PC-3 (cell line): ENCODE data around the gene KRT81. TPM values are rescaled to one million over a fixed set of nuclear protein-coding genes. Genes with fewer than 3 reads are reported as not detected.
A peak's percentile ranks its signal among the peaks of the same experiment; 100 is the strongest.

ENCODE experiments used
- ATAC-seq: fragments of 200-7000 bp; cut with Tn5 transposase; 2 replicates; pipeline ENCODE4 v1.9.1; 2020; ENCODE audit warnings: mild to moderate bottlenecking, moderate library complexity
- BruUV-seq: library from RNA; stranded (reverse); fragments of 400-500 nt; replicated peaks from 2 replicates; lab custom pipeline; 2021; lab: Mats Ljungman, UMichigan
- CTCF ChIA-PET: fragments of 300-600 bp; sonication (Branson Sonifier 250); formaldehyde crosslinking; loops from one replicate; lab custom pipeline; 2022; ENCODE audit warnings: antibody characterized with exemption; lab: Charles Lee
- POLR2A ChIA-PET: fragments of 300-600 bp; sonication (Branson Sonifier 250); formaldehyde crosslinking; loops from one replicate; lab custom pipeline; 2022; ENCODE audit warnings: antibody characterized with exemption; ENCODE audit not compliant: unreplicated experiment; lab: Charles Lee
- DNase-seq: peaks from one replicate; pipeline ENCODE4 v3.0.0-alpha.2; 2015
- H2AFZ ChIP-seq: fragments of 300-600 bp; sonication (generic); 2 replicates; pipeline ENCODE4 v1.6.0; 2016; ENCODE audit warnings: antibody characterized with exemption, low read length
- H3F3A ChIP-seq: fragments of 300-600 bp; sonication (generic); one replicate; pipeline ENCODE4 v1.6.0; 2017; ENCODE audit warnings: antibody characterized with exemption, low read length, control low read depth, mild to moderate bottlenecking; ENCODE audit not compliant: unreplicated experiment
- H3K27ac ChIP-seq: fragments of 300-600 bp; sonication (generic); 2 replicates; pipeline ENCODE4 v1.5.1; 2016; ENCODE audit warnings: mild to moderate bottlenecking, low read length
- H3K27me3 ChIP-seq: fragments of 300-600 bp; sonication (generic); 2 replicates; pipeline ENCODE4 v1.6.1; 2016; ENCODE audit warnings: low read length, mixed read lengths
- H3K36me3 ChIP-seq: fragments of 300-600 bp; sonication (generic); 2 replicates; pipeline ENCODE4 v1.6.1; 2016; ENCODE audit warnings: low read depth, mixed run types, low read length, mixed read lengths
- H3K4me1 ChIP-seq: fragments of 300-600 bp; sonication (generic); 2 replicates; pipeline ENCODE4 v1.5.1; 2016; ENCODE audit warnings: low read length; ENCODE audit not compliant: insufficient read depth
- H3K4me2 ChIP-seq: fragments of 300-600 bp; sonication (generic); 2 replicates; pipeline ENCODE4 v1.6.0; 2016; ENCODE audit warnings: low read length
- H3K4me3 ChIP-seq: fragments of 300-600 bp; sonication (generic); 2 replicates; pipeline ENCODE4 v1.5.1; 2016; ENCODE audit warnings: mild to moderate bottlenecking, low read length, mixed read lengths
- H3K79me2 ChIP-seq: fragments of 300-600 bp; sonication (generic); 2 replicates; pipeline ENCODE4 v1.6.1; 2017; ENCODE audit warnings: low read length, mixed read lengths
- H3K9ac ChIP-seq: fragments of 300-600 bp; sonication (generic); 2 replicates; pipeline ENCODE4 v1.6.0; 2016; ENCODE audit warnings: mild to moderate bottlenecking, low read length
- H3K9me2 ChIP-seq: fragments of 300-600 bp; sonication (generic); replicated peaks from 2 replicates; pipeline ENCODE4 v1.6.1; 2016; ENCODE audit warnings: mixed run types, low read length, mixed read lengths
- H3K9me3 ChIP-seq: fragments of 300-600 bp; sonication (generic); 2 replicates; pipeline ENCODE4 v1.6.1; 2016; ENCODE audit warnings: low read length, mixed read lengths
- H4K20me1 ChIP-seq: fragments of 300-600 bp; sonication (generic); 2 replicates; pipeline ENCODE4 v1.6.1; 2016; ENCODE audit warnings: low read length, mixed read lengths
- EZH2 ChIP-seq: fragments of 300-600 bp; sonication (generic); IDR thresholded peaks from one replicate; pipeline ENCODE4 v1.6.1; 2017; ENCODE audit warnings: antibody characterized with exemption, mild to moderate bottlenecking, low read length; ENCODE audit not compliant: unreplicated experiment
- EZH2phosphoT487 ChIP-seq: fragments of 300-600 bp; sonication (generic); IDR thresholded peaks from 2 replicates; pipeline ENCODE4 v1.6.1; 2018; ENCODE audit warnings: mild to moderate bottlenecking, antibody characterized with exemption, low read length, borderline replicate concordance
- intact Hi-C: fragments of 100-400 bp; cut with micrococcal nuclease; formaldehyde crosslinking; loops from 2 replicates; pipeline ENCODE4 v1.9.0; 2023
- total RNA-seq: library from RNA; depleted of rRNA; stranded (reverse); fragments of >200 nt; gene quantifications from 2 replicates; pipeline ENCODE4 v1.2.3, GENCODE V29; 2014
- TF ChIP-seq, protein P1 (sequence below): fragments of 300-600 bp; sonication (generic); conservative IDR thresholded peaks from 2 replicates; pipeline ENCODE4 v1.5.1; 2017; ENCODE audit warnings: antibody characterized with exemption, low read depth, mild to moderate bottlenecking, low read length

Gene KRT81
- total RNA-seq, 1 experiment from 2014 or later, result 1,688 TPM

DNA sequence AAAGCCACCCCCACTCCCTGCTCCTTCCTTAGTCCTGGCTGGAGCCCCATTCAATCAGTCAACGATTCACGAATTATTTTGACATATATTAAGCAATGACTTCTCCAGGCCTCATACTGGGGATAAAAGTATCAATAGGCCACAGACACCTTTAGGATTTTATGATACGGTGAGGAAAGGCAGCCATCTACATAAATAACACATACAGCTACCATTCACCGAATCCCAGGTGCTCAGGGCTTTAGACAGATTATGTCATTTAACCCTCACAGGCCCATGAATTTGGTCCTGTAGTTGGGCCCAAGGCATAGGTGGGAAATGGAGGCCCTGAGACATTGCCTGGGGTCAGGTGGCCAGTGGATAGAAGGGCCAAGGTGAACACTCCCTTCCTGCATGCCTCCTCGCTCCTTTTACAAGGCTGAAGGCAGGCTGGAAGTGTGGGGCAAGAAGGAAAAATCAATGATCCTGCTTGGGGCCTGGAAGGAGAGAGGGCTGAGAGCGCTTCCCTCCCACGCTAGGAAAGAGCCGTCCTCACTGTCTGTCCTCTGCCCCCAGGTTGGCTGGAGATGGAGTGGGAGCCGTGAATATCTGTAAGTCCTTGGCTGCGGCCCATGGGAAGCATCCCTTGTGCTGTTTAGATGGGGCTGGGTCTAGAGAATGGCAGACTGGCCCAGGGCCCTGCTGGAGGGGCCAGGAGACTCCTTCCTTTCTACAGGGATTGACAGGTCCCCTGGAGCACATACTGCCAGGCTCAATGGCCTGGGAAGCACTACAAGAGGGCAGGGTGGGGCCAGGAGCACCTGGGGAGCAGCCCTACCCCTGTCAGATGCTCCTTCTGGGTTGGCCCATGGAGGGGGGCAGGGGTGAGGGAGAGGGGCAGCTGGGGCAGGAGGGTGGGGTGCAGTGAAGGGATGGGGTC lies 43.5 kb downstream of the KRT81 start:
- DNase-seq (peak; percentile 38), ATAC-seq (no peak)
- no TSS peak for BruUV-seq
- Histone ChIP-seq H3K27me3 (no peaks in the 10 kb centered on the region), H3K9me2 (no peaks in the 10 kb centered on the region), H3K4me3 (no peak overlapping the region), H2AFZ (no peak overlapping the region), H3K79me2 (0 out of 2 replicates have a peak, but pooled peaks cover 3% of the 10 kb centered on the region), H3K9ac (peak overlapping the region; percentile 37), H3K4me2 (peak overlapping the region; percentile 35; the same call in 1 of the 2 replicates), H3K36me3 (peaks cover 37% of the 10 kb centered on the region; the same call in 1 of the 2 replicates), H3K9me3 (no peaks in the 10 kb centered on the region), H3K4me1 (peaks cover 62% of the 10 kb centered on the region), H3F3A (peaks cover 45% of the 10 kb centered on the region), H4K20me1 (no peaks in the 10 kb centered on the region), H3K27ac (peak overlapping the region; percentile 96)
- POLR2A ChIA-PET, result interaction anchor here (0.6 kb wide), 1 partner anchor 11 kb away, joined by 4 read pairs; no protein-coding TSS in a partner anchor
- intact Hi-C loops, result loop anchor here (2.0 kb wide), 1 partner anchor 79 kb away; no protein-coding TSS in a partner anchor
- TF ChIP-seq EZH2 (no peak), EZH2phosphoT487 (no peak)
- TF ChIP-seq, protein P1, sequence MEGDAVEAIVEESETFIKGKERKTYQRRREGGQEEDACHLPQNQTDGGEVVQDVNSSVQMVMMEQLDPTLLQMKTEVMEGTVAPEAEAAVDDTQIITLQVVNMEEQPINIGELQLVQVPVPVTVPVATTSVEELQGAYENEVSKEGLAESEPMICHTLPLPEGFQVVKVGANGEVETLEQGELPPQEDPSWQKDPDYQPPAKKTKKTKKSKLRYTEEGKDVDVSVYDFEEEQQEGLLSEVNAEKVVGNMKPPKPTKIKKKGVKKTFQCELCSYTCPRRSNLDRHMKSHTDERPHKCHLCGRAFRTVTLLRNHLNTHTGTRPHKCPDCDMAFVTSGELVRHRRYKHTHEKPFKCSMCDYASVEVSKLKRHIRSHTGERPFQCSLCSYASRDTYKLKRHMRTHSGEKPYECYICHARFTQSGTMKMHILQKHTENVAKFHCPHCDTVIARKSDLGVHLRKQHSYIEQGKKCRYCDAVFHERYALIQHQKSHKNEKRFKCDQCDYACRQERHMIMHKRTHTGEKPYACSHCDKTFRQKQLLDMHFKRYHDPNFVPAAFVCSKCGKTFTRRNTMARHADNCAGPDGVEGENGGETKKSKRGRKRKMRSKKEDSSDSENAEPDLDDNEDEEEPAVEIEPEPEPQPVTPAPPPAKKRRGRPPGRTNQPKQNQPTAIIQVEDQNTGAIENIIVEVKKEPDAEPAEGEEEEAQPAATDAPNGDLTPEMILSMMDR, result no peak
- CTCF ChIA-PET, result no interaction called here

DNA sequence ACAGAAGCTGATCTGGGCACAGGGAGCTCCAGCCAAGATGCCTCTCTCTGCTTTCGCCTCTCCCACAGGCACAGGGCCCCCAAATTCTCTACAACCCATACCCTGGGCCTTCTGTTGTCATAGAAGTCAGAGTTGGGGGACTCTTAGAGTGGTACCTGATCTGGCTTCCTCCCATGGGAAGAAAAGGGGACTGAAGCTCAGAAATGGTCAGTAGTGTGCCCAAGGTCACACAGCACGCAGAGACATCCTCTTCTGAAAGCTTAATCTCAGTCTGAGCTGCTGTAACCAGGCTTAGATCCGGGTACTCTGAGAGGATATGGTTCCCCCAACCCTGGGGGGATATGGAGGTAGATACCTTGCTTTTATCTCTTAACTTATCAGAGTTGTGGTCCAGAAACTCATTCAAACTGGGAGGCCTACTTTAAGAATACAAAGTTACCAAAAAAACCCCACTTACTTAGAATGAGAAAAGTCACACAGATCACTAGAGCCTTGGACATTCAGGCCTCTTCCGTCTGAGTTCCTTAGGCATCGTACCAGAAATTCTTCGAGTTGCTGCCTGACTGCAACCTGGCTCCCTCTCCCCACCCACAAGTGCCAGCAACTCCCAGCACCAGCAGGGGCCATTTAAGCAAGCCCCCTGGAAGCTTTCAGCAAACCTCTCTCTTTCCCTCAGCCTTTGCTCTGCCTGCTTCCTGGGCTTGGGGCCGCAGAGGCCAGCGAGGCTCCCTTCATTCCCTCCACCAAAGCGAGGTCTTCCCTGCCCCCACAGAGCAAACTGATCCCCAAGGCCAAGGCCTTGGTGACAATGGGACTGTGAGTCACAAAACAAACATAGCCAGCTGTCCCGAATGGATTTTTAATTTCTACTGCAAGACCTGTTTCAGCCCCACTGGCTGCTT lies 44.4 kb downstream of the KRT81 start:
- peak overlapping the region; percentile 96 for H3K27ac ChIP-seq

More for the DNA sequence above, 44.4 kb downstream of the KRT81 start:
- POLR2A ChIA-PET, result interaction anchor here (0.6 to 0.7 kb wide), 2 partner anchors 38 to 103 kb away, joined by 3 to 14 read pairs; no protein-coding TSS in a partner anchor
- no peak overlapping the region for H3K4me3 ChIP-seq
- peak overlapping the region; percentile 35 for H3K4me2 ChIP-seq
- H3K27me3 ChIP-seq, result no peaks in the 10 kb centered on the region
- TSS peak; percentile 53 for BruUV-seq
- peak overlapping the region; percentile 37 for H3K9ac ChIP-seq
- intact Hi-C loops, result loop anchor here (2.0 kb wide), 1 partner anchor 78 kb away; no protein-coding TSS in a partner anchor
- DNase-seq, result peak; percentile 86
- TF ChIP-seq EZH2phosphoT487, result no peak
- TF ChIP-seq, protein P1, result no peak
- TF ChIP-seq EZH2, result no peak
- no peaks in the 10 kb centered on the region for H3K9me3 ChIP-seq
- no peaks in the 10 kb centered on the region for H3K9me2 ChIP-seq
- peaks cover 45% of the 10 kb centered on the region for H3F3A ChIP-seq
- 0 out of 2 replicates have a peak, but pooled peaks cover 3% of the 10 kb centered on the region for H3K79me2 ChIP-seq
- peak; percentile 8 for ATAC-seq
- no peaks in the 10 kb centered on the region for H4K20me1 ChIP-seq
- H3K36me3 ChIP-seq, result peaks cover 46% of the 10 kb centered on the region
- no peak overlapping the region for H2AFZ ChIP-seq
- peaks cover 72% of the 10 kb centered on the region for H3K4me1 ChIP-seq
- CTCF ChIA-PET, result no interaction called here
